NB4 (cell line): Measurements from ENCODE around the gene RTN4.

Source experiments
- DNase-seq: peaks from one replicate; pipeline ENCODE4 v3.0.0; 2010; ENCODE audit warnings: low read depth
- H3K4me3 ChIP-seq: one replicate; pipeline ENCODE4 v1.5.1; 2011; ENCODE audit warnings: mild to moderate bottlenecking, low read depth, low read length, moderate library complexity
- MAX ChIP-seq: IDR thresholded peaks from 2 replicates; pipeline ENCODE4 v1.6.1; 2011; ENCODE audit warnings: low read depth, low read length
- MYC ChIP-seq: IDR thresholded peaks from 2 replicates; pipeline ENCODE4 v1.6.1; 2011; ENCODE audit warnings: low read depth, low read length
- POLR2A ChIP-seq: IDR thresholded peaks from 2 replicates; pipeline ENCODE4 v1.6.1; 2011; ENCODE audit warnings: mild to moderate bottlenecking; ENCODE audit not compliant: insufficient read length; ENCODE audit errors: extremely low read depth
- TF ChIP-seq, protein P1 (sequence below): IDR thresholded peaks from one replicate; pipeline ENCODE4 v1.5.1; 2012; ENCODE audit warnings: low read depth, low read length

The RTN4 gene

DNA sequence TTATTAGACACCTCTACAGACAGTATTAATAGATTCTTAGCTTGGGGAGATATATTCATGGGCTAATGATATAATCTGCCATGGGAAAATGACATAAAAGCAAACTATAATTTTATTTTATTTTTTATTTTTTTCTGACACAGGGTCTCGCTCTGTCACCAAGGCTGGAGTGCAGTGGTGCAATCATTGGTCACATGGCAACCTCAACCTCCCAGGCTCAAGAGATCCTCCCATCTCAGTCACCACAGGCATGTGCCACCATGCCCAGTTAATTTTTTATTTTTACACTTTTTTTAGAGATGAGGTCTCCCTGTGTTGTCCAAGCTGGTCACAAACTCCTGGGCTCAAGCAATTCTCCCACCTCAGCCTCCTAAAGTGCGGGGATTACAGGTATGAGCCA lies 39.3 kb downstream of the RTN4 start:
- no peak overlapping the region for H3K4me3 ChIP-seq
- TF ChIP-seq, protein P1, sequence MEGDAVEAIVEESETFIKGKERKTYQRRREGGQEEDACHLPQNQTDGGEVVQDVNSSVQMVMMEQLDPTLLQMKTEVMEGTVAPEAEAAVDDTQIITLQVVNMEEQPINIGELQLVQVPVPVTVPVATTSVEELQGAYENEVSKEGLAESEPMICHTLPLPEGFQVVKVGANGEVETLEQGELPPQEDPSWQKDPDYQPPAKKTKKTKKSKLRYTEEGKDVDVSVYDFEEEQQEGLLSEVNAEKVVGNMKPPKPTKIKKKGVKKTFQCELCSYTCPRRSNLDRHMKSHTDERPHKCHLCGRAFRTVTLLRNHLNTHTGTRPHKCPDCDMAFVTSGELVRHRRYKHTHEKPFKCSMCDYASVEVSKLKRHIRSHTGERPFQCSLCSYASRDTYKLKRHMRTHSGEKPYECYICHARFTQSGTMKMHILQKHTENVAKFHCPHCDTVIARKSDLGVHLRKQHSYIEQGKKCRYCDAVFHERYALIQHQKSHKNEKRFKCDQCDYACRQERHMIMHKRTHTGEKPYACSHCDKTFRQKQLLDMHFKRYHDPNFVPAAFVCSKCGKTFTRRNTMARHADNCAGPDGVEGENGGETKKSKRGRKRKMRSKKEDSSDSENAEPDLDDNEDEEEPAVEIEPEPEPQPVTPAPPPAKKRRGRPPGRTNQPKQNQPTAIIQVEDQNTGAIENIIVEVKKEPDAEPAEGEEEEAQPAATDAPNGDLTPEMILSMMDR = no peak
- TF ChIP-seq MAX (peak; percentile 67), POLR2A (no peak)
- peak; percentile 69 for DNase-seq

- no peak for DNase-seq
- H3K4me3 ChIP-seq = no peak overlapping the region
- no peak for TF ChIP-seq POLR2A
- no peak for TF ChIP-seq MAX
- TF ChIP-seq MYC = no peak
- TF ChIP-seq, protein P1 = no peak
Observed at GRCh38 chr2:55010149-55010591, 40.1 kb downstream of the RTN4 start.

DNA sequence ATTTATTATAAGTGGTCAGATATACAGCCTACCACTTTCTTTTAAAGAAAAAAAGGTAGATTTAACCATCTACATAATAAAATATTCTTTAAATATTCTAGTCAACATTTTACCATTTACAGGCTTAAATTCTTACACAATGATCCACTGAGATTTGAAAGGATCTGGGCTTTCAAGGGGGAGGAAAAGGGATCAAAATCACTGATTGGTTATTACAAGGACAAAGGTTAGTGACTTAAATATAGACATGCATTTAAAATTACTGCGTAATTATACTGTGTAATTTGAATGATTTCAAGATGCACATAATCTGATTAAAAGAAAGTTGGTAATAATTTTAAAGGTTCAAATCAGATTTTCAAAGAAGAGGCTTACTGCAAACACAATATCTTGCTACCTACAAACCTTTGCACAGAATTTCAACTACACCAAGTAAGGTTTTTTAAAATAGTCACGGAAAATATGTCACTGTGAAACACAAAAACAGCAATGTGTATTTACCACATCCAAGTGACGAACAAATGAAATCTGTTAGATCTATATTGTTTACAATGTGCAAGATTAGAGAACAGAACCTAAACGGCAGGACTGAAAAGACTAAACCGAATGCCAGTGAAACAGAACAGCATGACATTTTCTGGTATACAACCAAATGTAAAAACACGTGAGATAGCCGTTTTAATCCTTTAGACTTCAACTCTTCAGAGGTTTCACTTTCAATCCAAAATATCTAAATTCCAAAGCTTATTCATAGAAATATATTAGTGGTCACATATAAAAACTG lies 40.8 kb downstream of the RTN4 start:
- no peak overlapping the region for H3K4me3 ChIP-seq
- no peak for DNase-seq
- TF ChIP-seq MAX = no peak
- TF ChIP-seq, protein P1 = no peak
- no peak for TF ChIP-seq POLR2A

DNA sequence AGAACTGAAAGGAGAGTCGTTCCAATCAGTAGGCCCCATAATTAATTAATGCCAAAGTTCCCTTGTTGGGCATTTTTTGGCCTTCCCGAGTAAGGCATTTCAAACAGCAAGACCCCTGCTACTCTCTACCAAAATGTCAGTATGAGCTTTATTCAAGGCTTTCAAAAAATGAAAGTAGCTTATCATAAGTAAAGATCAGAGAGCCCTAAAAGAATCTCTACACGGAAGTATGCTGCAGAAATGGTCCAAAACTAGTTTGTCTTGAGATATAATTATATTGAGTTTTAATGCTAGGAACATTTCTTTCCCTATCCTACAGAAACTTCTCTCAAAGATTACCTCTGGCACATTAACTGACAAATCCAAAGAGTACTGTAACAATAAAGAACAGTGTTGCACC lies 43.9 kb downstream of the RTN4 start:
- no peak for DNase-seq
- TF ChIP-seq MYC = no peak
- TF ChIP-seq, protein P1 = no peak
- no peak for TF ChIP-seq MAX
- TF ChIP-seq POLR2A = no peak

GRCh38 chr2:55003706-55004639 lies 46.3 kb downstream of the RTN4 start:
- TF ChIP-seq POLR2A (no peak), MYC (no peak), MAX (no peak)
- TF ChIP-seq, protein P1 = no peak
- H3K4me3 ChIP-seq = no peak overlapping the region
- no peak for DNase-seq

More for the DNA sequence above, 43.9 kb downstream of the RTN4 start:
- no peak overlapping the region for H3K4me3 ChIP-seq
